Measurements from ENCODE around the gene ACBD5.
"Not testable (repeated sequence)": the region's sequence is repeated elsewhere in the genome, so short reads cannot be mapped to it uniquely, and the experiment has no call there.

The ACBD5 gene

GRCh38 chr10:27241010-27241651, 534 bp upstream of the ACBD5 start:
- DNase-seq (ENCODE audit: low read depth in 2 of 2) = no peak

GRCh38 chr10:27237531-27237930, 3.1 kb downstream of the ACBD5 start:
- DNase-seq (ENCODE audit: low read depth in 2 of 2) = not testable (repeated sequence)

DNA sequence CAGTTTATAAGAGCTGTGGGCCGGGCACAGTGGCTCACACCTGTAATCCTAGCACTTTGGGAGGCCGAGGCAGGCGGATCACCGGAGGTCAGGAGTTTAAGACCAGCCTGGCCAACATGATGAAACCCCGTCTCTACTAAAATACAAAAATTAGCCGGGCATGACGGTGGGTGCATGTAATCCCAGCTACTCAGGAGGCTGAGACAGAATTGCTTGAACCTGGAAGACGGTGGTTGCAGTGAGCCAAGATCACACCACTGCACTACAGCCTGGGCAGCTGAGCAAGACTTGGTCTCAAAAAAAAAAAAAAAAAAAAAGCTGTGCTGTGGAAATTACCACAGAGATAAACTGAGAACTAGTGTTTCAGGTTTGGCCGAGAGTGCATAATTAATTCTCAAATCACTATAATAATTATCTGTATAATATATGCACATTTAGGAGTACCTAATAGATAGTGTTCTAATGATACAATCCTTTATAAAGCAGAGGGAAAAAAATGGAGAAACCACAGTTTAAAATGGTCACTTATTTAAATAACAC, 3.9 kb downstream of the ACBD5 start:
- not testable (repeated sequence) for DNase-seq (ENCODE audit: low read depth in 2 of 2)

DNA sequence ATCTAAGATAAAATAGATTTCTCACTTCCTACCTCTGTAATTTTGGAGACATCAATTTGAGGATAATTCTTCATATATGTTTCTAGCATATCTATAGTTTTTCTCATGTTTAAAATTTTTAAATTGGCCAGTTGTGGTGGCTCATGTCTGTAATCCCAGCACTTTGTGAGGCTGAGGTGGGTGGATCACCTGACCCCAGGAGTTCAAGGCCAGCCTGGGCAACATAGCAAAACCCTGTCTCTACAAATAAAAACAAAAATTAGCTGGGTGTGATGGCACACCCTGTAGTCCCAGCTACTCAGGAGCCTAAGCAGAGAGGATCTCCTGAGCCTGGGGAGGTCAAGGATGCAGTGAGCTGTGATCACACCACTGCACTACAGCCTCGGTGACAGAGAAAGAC, 4.9 kb downstream of the ACBD5 start:
- no peak for DNase-seq (ENCODE audit: low read depth in 2 of 2)

GRCh38 chr10:27230022-27230421, 10.6 kb downstream of the ACBD5 start:
- DNase-seq (ENCODE audit: low read depth in 2 of 2) = no peak

DNA sequence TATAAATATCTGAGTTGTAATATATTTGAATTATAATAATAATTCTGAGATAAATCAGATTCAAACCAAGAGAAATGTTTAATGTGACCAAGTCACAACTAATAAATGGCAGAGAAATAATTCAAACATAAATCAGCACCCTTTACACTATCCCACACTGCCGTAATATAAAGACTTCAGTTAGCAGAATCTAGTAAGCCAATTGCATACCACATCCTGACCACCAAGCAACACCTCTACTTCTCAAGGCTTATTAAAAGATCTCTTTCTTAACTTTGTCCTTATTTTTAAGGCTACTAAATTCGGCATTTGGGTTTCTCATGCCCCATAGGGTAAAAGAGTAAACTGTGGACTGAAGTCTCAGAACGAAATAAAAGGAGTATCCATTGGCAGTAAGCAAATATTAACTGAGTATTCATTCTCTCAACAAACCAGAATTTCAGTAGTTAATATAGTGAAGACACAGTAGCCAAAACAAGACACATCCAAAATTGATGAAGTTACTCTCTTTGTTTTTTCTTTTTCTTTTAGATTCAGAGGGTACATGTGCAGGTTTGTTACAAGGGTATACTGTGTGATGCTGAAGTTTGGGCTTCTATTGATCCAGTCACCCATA, 14.8 kb downstream of the ACBD5 start:
- DNase-seq (ENCODE audit: low read depth in 2 of 2) = no peak

DNA sequence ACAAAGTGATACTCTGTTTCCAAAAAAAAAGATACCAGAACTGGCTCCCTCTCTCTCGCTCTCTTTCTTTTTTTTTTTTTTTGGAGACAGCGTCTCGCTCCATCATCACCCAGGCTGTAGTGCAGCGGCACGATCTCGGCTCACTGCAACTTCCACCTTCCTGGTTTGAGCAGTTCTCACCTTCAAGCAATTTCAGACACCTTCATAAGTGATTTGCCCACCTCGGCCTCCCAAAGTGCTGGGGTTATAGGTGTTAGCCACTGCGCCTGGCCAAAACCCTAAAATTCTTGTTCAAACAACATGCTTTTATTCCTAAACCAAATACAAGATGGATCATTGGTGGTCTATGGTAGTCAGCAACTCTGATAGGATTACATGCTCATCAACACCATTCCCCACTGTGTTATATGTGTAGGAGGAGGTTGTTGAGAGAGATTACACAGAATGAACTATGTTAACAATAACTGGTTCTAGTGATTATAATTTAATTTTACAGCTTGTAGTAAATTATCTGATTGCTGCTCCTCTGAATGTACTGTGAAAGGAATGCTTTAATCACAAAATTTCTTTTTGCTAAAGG, 15.5 kb downstream of the ACBD5 start:
- DNase-seq (ENCODE audit: low read depth in 2 of 2) = no peak

DNA sequence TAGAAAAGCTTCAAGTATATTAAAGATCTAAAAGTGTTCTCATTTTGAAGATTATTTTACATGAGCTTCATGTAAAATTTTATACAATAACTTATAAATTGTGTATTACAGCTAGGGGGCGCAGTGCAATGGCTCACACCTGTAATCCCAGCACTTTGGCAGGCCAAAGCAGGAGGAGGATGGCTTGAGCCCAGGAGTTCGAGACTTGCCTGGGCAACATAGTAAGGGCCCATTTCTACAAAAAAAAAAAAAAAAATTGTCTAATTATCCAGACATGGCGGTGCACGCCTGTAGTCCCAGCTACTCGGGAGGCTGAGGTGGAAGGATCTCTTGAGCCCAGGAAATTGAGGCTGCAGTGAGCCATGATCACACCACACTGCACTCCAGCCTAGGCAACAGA, 16.6 kb downstream of the ACBD5 start:
- DNase-seq (ENCODE audit: low read depth in 2 of 2) = no peak

DNA sequence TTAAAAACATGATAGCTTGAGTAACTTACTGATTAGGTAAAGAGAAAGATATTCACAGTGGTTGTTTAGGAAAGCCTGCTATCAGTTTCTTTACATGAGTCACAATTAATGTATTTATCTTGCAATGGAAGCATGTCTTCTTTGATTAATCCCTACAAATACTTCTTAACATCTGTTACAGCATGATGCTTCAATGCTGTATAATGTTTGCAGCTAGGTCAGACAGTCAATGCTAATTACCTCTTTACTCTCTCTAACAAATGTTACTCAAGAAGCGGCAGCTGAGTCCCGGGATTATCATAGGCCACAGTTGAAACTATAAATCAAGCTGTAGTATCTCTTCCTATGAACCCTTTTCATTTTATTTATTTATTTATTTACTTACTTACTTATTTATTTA, 33.2 kb downstream of the ACBD5 start:
- no peak for DNase-seq (ENCODE audit: low read depth in 2 of 2)

GRCh38 chr10:27203806-27204205, 36.8 kb downstream of the ACBD5 start:
- DNase-seq (ENCODE audit: low read depth in 2 of 2) = no peak

DNA sequence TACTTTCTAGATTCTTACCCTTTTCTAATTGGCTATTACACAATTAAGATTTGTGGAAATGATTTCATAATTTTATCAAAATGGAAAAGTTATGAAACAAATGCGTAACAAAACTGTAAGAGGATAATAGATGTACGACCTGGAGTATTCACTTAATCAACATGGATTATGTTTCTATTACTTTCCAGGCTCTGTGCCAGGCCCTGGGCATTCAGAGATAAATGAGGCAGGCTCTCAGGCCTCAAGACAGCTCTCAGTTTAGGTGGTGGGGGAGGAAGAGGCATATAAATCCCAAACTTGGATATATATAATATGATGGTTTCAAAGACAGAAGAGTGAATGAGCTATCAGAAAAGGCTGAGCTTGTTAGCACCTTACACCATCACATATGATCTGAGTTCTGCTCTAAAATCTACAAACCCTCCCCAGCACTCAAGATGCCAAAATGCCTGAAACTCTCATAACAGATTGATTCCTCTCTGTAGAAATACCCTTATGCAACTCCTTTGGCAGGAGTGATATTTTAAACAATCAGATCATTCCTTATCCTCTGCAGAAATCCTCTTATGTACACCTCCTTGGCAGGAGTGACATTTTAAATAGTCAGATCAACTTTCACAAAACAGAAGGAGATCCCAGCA, 42.5 kb downstream of the ACBD5 start:
- DNase-seq (ENCODE audit: low read depth in 2 of 2) = no peak

DNA sequence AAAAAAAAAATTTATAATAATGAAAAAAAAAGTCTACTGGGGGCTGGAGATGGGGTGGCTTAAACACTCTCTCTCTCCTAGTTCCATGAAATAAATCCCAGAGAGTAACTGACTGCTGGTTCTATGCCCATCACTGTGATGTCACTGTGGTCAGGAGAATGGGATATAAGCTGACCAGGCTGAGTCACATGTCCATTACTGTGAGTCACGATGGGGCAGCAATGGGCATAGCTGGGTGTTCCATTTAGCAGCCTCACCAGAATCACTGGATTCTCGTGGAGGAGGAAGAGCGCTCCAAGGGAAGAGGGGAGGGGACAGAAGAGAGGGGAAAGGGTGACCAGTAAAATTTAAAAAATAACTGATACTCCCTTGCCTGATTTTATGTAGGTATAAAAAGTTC, 48.3 kb downstream of the ACBD5 start:
- peak; percentile 27 to 42 for DNase-seq (ENCODE audit: low read depth in 2 of 2)

DNA sequence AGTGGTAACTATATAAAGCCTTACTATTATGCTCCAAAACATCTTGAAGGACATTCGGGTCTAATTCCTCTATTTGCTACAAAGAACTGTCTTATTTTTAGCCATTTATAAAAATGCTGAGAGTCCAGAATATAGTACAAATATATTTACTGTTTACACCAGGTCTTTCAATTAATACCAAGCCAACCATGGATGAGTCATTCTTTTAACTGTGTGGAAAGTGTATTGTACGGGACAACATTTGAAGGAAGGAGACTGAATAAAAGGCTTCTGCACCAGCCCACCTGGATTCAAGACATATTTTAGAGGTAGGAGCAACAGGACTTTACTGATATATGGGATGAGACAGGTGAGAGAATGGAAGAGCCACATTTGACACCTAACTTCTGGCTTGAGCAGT, 50.1 kb downstream of the ACBD5 start:
- no peak for DNase-seq (ENCODE audit: low read depth in 2 of 2)

DNA sequence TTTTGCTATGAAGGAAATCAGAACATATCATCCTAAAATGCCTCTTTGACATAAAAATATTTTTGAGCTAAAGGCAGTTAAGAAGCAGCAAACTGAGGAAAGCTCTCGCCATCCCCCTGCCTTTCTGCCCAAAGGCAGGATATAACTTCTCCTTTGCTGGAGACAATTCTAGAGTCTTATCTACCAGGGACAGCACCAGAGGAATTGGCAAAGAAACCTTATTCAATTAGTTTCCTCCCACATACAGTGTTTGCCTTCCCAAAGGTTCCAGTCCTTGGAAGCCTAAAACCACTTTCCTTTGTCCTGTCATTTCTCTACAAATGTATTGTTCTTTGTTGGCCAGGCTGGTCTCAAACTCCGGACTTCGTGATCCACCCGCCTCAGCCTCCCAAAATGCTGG, 51.7 kb downstream of the ACBD5 start:
- no peak for DNase-seq (ENCODE audit: low read depth in 2 of 2)

GRCh38 chr10:27188259-27188658, 52.3 kb downstream of the ACBD5 start:
- no peak for DNase-seq (ENCODE audit: low read depth in 2 of 2)

DNA sequence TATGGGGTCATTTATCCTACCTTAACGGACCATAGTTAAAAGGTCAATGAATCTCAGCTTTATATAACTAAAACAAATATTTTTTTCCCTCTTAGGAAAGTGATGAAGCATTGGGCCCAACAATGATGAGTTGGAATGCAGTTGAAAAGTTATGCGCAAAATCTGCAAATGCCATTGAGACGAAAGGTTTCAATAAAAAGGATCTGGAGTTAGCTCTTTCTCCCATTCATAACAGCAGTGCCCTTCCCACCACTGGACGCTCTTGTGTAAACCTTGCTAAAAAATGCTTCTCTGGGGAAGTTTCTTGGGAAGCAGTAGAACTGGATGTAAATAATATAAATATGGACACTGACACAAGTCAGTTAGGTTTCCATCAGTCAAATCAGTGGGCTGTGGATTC, 70.7 kb downstream of the ACBD5 start:
- DNase-seq (ENCODE audit: low read depth in 2 of 2) = no peak

DNA sequence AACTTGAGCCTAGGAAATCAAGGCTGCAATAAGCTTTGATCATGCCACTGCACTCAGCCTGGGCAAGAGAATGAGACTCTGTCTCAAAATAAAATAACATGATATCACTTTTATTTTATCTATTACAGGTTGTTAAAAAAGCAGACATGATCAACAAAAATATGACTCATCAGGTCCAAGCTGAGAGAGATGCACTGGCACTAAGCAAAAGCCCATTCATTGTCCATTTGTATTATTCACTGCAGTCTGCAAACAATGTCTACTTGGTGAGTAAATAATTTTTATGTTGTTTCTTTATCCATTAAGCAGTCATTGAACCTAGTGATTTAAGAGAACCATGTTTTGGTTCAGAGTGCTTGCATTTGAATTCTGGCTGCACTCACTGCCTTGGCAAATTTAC, 82.2 kb downstream of the ACBD5 start:
- DNase-seq (ENCODE audit: low read depth in 2 of 2) = no peak

DNA sequence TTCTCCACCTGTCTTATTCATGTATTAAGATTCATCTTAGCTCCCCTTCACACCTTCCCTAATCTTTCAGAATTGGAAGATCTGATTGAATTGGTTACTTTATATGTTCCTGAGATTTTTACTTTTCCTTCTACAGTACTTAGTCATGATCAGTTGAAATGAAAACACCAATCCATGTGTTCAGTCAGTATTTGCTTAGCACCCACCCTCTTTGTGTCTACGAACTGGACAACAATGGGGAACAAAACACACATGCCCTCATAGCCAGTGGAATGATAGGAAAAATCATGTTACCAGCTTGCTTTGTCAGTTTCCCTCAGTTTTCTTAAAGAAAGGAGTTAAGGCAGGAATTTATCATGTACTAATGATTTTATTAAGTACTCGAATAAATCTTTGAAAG, 83.4 kb downstream of the ACBD5 start:
- no peak for DNase-seq (ENCODE audit: low read depth in 2 of 2)

GRCh38 chr10:27156566-27156965, 84.0 kb downstream of the ACBD5 start:
- not testable (repeated sequence) for DNase-seq (ENCODE audit: low read depth in 2 of 2)

DNA sequence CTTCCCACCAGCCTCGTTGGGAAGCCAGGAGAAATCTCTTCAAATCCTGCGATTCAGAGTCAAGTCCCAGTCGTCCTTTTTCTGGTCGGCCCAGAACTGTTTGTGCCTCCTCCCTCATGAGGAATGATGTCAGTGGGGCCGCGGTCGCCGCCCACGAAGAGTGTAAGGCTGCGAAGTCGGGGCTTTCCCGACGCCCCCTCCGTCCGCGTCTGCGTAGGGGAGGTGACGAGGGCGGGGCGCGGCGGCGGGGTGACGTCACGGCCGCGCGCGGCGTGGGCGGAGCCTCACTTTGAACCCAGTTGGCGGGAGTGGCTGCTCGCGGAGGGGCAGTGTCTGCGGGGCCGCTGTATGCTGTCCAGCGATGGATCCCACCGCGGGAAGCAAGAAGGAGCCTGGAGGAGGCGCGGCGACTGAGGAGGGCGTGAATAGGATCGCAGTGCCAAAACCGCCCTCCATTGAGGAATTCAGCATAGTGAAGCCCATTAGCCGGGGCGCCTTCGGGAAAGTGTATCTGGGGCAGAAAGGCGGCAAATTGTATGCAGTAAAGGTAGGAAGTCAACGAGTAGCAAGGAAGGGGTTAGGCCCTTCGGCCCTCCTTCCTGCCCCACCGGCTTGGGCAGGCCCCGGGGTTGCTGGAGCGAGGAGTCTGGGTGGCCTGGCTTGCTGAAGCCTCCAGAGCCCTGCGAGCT, 85.4 kb downstream of the ACBD5 start, which contains the start of gene MASTL:
Gene MASTL (plus strand): TSS at position 287 of the 689 bp plus-strand sequence. CDS start 75 bp downstream, at position 362.
- DNase-seq (ENCODE audit: low read depth in 2 of 2) = peak; percentile 86 to 88

DNA sequence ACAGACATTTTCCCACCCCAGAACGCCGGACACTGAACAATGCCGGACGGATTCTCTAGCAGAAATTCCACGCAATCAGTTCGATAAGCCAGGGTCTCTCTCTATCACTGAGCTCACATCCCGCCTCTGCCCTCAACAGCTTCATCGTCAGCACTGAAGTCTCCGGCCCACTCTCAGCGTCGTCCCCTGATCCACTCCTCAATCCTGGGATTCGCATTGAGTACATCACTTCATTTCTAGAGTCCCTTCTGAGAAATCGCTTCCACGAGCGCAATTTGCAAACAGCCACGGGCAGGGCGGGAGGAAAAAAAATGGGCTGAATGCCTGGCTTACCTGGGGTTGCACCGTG, 86.8 kb downstream of the ACBD5 start:
- DNase-seq (ENCODE audit: low read depth in 2 of 2) = peak in 1 of 2 experiments; percentile 1

GRCh38 chr10:27153329-27153728, 87.3 kb downstream of the ACBD5 start:
- DNase-seq (ENCODE audit: low read depth in 2 of 2) = no peak

Measured in fibroblast of skin of left quadriceps (primary cell).